ENCODE measurements around the gene ZMYND19. TPM values are rescaled to one million over a fixed set of nuclear protein-coding genes. Genes with fewer than 3 reads are reported as not detected.

The ZMYND19 gene
- total and polyA plus RNA-seq, 2 donors (not counting 3 experiments of a cell fraction or from before 2014, with no cell fraction given) = 22.8 to 32.6 TPM

DNA sequence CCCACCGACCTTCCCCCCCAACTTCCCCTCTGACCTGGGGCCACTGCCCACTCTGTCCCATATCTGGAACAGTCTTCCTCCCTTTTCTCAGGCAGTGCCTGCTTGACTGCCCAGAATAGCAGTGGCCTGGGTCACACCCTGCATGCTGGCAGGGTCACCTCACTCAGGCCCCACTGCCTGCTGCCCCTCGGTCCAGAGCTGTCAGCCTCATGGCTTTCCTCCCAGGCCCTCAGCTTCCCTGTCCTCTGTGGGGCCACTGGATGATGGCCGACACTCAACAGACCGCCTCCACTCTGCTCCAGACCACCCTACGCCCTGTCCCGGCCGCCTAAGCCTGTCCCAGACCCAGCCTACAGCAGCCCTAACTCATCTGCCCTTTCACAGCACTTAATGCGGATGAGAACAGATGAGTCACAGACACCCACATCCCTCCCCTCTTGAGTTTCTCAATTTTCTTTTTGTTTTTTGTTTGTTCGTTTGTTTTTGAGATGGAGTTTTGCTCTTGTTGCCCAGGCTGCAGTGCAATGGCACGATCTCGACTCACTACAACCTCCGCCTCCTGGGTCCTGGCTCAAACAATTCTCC, 46.0 kb downstream of the ZMYND19 start:
- Histone ChIP-seq H3K79me2 (ENCODE audit: control insufficient read depth, insufficient read depth, low read length) (no peaks in the 10 kb centered on the region), H3K4me3 (replicated peaks in 1 of 3; ENCODE audit: insufficient read depth in 1 of 3, low read depth in 1 of 3, low read length in 3 of 3) (no peak overlapping the region), H2AFZ (ENCODE audit: low read depth, low read length) (no peak overlapping the region), H4K20me1 (replicated peaks; ENCODE audit: control insufficient read depth, extremely low read depth, insufficient read depth, low read length) (no peaks in the 10 kb centered on the region), H3K4me2 (ENCODE audit: insufficient read depth, low read length) (no peak overlapping the region), H3K36me3 (ENCODE audit: control insufficient read depth in 2 of 2, extremely low read depth in 1 of 2, insufficient read depth in 2 of 2, low read length in 2 of 2) (no peaks in the 10 kb centered on the region), H3K4me1 (ENCODE audit: control insufficient read depth, extremely low read depth, insufficient read depth, low read length) (no peaks in the 10 kb centered on the region), H3K9me1 (replicated peaks; ENCODE audit: control insufficient read depth, extremely low read depth, insufficient read depth, low read length) (no peaks in the 10 kb centered on the region), H3K9ac (replicated peaks; ENCODE audit: extremely low read depth, insufficient read depth, low read length) (no peak overlapping the region), H3K27ac (ENCODE audit: insufficient read depth, low read depth, low read length) (no peak overlapping the region), H3K9me3 (replicated peaks; ENCODE audit: control insufficient read depth, insufficient read depth, low read length) (no peaks in the 10 kb centered on the region), H3K27me3 (ENCODE audit: control insufficient read depth in 2 of 2, insufficient read depth in 2 of 2, low read length in 2 of 2) (no peaks in the 10 kb centered on the region)
- no peak for FAIRE-seq
- dilution Hi-C loops (cut with MboI; ENCODE audit: extremely low pct_ligation_motif_present, low sequenced_read_pairs) (no loop called here), intact Hi-C loops (cut with micrococcal nuclease) (no loop called here)
- DNase-seq (ENCODE audit: low read depth, low spot score) = no peak
- ChIA-PET CTCF (interaction anchor here (2.6 kb wide), 1 partner anchor 9 kb away, joined by 16 read pairs; no protein-coding TSS in a partner anchor), POLR2A (no interaction called here)
- no TSS peak for BruUV-seq (replicated peaks)
- TF ChIP-seq MYC (IDR thresholded peaks at IDR 0.05; ENCODE audit: low read depth, low read length) (no peak), EZH2 (IDR thresholded peaks at IDR 0.05; ENCODE audit: borderline replicate concordance, low read depth, low read length, severe bottlenecking) (no peak), JUN (IDR thresholded peaks at IDR 0.05; ENCODE audit: borderline replicate concordance, insufficient read depth, insufficient read length, low read depth) (no peak), POLR2A (IDR thresholded peaks at IDR 0.05; ENCODE audit: low read depth, low read length) (no peak), GATA2 (IDR thresholded peaks at IDR 0.05; ENCODE audit: insufficient read depth, insufficient read length, low read depth, low read length) (no peak), FOS (IDR thresholded peaks at IDR 0.05; ENCODE audit: borderline replicate concordance, insufficient read depth, low read length) (no peak), POLR2AphosphoS5 (IDR thresholded peaks at IDR 0.05; ENCODE audit: insufficient read depth, low read depth, low read length) (no peak)
- TF ChIP-seq, protein P1, sequence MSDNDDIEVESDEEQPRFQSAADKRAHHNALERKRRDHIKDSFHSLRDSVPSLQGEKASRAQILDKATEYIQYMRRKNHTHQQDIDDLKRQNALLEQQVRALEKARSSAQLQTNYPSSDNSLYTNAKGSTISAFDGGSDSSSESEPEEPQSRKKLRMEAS (IDR thresholded peaks at IDR 0.05; ENCODE audit: insufficient read depth, insufficient read length) = no peak
- TF ChIP-seq, protein P2, sequence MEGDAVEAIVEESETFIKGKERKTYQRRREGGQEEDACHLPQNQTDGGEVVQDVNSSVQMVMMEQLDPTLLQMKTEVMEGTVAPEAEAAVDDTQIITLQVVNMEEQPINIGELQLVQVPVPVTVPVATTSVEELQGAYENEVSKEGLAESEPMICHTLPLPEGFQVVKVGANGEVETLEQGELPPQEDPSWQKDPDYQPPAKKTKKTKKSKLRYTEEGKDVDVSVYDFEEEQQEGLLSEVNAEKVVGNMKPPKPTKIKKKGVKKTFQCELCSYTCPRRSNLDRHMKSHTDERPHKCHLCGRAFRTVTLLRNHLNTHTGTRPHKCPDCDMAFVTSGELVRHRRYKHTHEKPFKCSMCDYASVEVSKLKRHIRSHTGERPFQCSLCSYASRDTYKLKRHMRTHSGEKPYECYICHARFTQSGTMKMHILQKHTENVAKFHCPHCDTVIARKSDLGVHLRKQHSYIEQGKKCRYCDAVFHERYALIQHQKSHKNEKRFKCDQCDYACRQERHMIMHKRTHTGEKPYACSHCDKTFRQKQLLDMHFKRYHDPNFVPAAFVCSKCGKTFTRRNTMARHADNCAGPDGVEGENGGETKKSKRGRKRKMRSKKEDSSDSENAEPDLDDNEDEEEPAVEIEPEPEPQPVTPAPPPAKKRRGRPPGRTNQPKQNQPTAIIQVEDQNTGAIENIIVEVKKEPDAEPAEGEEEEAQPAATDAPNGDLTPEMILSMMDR (IDR thresholded peaks at IDR 0.05; ENCODE audit: extremely low read depth in 1 of 2, insufficient read depth in 1 of 2, low read depth in 1 of 2, low read length in 2 of 2) = no peak
